HG03521 (cell line): ENCODE data around the gene ABCB11.
"Not testable (repeated sequence)": the region's sequence is repeated elsewhere in the genome, so short reads cannot be mapped to it uniquely, and the experiment has no call there.

ENCODE experiments used
- ATAC-seq: cut with Tn5 transposase; IDR thresholded peaks from one replicate; pipeline ENCODE4 v1.9.1; 2021; ENCODE audit warnings: mild to moderate bottlenecking, moderate library complexity; ENCODE audit not compliant: unreplicated experiment

Gene ABCB11

DNA sequence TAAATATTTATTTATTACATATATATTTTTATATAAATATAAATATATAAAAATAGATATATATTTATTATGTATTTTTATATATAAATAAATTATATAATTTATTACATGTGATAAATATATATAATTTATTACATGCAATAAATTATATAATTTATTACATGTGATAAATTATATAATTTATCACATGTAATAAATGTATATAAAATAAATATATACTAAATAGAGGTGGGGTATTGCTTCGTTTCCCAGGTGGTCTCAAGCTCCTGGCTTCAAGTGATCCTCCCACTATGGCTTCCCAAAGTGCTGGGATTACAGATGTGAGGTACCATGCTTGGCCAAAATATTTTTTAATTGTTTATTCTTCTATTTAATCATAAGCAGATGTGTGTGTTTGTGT is 133.7 kb downstream of the ABCB11 start:
- ATAC-seq: no peak

DNA sequence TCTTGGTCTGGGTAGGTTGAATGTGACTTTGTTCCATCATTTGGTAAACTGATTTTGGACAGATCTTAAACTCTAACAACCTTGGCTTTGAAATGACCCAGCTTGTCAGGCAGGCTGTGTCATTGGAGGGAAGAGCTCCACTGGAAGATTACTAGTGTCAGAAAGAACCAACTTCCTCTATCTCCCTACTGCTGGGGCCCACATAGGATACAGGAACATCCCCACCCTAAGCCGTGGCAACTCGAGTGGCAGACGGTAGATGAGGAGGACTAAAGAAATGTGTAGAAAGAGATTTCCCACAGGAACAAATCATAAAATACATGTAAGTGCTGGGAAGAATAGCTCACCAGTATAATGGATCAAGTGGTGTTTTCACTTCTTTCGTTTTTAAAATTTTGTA is 134.3 kb downstream of the ABCB11 start:
- ATAC-seq: no peak

- ATAC-seq: no peak
Observed at GRCh38 chr2:168895771-168896170, 135.4 kb downstream of the ABCB11 start.

DNA sequence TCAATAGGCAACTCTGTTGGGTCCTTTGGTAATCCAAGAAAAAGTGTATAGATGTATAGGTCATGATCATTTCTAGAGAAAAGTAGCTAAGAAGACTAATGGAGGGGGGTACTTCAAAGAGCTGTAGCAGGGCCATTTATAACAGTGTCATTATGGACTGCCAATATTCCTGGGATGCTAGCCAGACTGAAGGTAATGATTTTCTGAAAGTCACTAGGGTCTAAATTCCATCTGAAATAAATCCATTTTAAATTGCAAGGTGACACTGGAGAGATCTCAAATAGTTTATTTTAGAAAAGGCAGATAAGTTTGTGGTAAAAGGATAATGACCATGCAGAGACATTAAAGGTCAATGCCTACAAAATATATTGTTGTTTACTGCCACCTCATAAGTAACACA is 136.4 kb downstream of the ABCB11 start:
- ATAC-seq: no peak

GRCh38 chr2:168894101-168894500 is 137.0 kb downstream of the ABCB11 start:
- ATAC-seq: no peak

DNA sequence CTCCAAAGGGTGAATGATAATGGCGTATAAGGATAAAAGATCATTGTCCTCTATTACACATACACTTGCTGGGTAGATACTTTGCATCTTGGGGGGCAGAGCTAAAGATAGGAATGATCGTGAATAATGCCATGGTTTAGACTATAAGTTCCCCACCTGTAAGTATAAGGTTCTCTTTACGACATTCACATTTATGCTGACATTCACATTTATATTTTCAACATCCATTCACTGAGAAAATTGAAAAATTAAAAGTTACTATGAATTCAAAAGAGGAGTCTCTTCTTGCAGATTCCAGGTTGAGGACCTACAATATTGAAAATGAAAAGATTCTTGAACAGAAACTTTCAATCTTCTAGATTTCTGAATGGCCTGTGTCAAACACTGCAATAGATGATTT is 138.8 kb downstream of the ABCB11 start:
- no peak for ATAC-seq

GRCh38 chr2:168890006-168890782 is 140.9 kb downstream of the ABCB11 start, which contains the start of gene SPC25:
Gene SPC25 (minus strand): TSS chr2:168890430. CDS start chr2:168889519, 911 bp downstream.
- ATAC-seq: peak; percentile 100

- no peak for ATAC-seq
Observed at GRCh38 chr2:168889635-168890005, 141.5 kb downstream of the ABCB11 start.

DNA sequence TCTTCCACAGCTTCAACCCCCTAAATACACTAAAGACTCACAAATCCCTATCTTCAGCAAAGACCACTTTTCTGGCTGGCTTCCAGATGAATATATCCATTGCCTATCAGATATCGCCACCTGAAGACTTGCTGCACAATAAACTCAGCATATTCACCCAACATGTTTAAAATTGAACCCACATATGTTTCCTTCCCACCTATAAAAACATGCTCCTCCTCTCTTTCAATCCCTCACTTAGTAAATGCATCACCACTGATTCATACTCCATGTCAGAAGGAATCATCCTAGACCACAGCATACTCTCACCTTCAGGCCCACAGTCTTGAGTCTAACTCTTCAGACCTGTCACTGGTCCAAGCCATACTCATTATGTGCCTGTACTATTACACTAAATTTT is 146.1 kb downstream of the ABCB11 start:
- no peak for ATAC-seq

DNA sequence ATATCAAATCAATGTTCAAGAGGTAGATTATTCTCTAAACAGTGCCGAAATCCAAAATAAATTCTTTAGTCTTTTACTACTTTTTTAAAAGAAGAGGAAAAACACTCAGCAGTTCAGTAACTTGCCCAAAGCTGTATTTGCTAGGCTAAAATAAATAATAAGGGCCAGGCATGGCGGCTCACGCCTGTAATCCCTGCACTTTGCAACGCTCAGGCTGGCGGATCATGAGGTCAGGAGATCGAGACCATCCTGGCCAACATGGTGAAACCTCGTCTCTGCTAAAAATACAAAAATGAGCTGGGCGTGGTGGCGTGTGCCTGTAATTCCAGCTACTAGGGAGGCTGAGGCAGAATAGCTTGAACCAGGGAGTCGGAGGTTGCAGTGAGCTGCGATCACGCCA is 149.0 kb downstream of the ABCB11 start:
- ATAC-seq: not testable (repeated sequence)

- no peak for ATAC-seq
Observed at GRCh38 chr2:168874368-168875054, 156.6 kb downstream of the ABCB11 start.

DNA sequence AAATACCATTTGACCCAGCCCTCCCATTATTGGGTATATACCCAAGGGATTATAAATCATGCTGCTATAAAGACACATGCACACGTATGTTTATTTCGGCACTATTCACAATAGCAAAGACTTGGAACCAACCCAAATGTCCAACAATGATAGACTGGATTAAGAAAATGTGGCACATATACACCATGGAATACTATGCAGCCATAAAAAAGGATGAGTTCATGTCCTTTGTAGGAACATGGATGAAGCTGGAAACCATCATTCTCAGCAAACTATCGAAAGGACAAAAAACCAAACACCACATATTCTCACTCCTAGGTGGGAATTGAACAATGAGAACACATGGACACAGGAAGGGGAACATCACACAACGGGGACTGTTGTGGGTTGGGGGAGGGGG is 160.3 kb downstream of the ABCB11 start:
- not testable (repeated sequence) for ATAC-seq
